Pancreas (tissue), 10 donors: ENCODE measurements around the gene PIGS. TPM values are rescaled to one million over a fixed set of nuclear protein-coding genes. Genes with fewer than 3 reads are reported as not detected.

Experiments
- ATAC-seq, 4 donors: fragments of 200-7000 bp; cut with Tn5 transposase; one replicate each; pipeline versions ENCODE4 v1.8.0 to v1.9.1; 2020; ENCODE audit warnings: mild to moderate bottlenecking in 4 of 4, moderate library complexity in 4 of 4
- DNase-seq, 6 donors: peaks; one replicate each; pipeline ENCODE4 v3.0.0-alpha.2; 2020
- FAIRE-seq: peaks from 2 replicates; lab custom pipeline; 2012; peaks lifted over from hg19 to GRCh38; lab: Jason Lieb, UNC
- H3K27ac ChIP-seq, 4 donors: fragments of 200-600 bp; sonication (generic); 1 replicate in 3 of 4; 2 replicates in 1 of 4; pipeline versions ENCODE4 v1.5.0 to v1.8.0; 2020
- H3K27me3 ChIP-seq, 4 donors: fragments of 200-600 bp; one replicate each; pipeline ENCODE4 v1.8.0; 2021
- H3K36me3 ChIP-seq, 3 donors: fragments of 200-600 bp; sonication (generic) in 1 of 3; one replicate each; pipeline versions ENCODE4 v1.5.0 to v1.8.0; 2020 to 2021
- H3K4me1 ChIP-seq, 3 donors: fragments of 200-600 bp; one replicate each; pipeline ENCODE4 v1.8.0; 2021
- H3K4me3 ChIP-seq, 4 donors: fragments of 200-600 bp; sonication (generic) in 2 of 4; one replicate each; pipeline versions ENCODE4 v1.5.0 to v1.8.0; 2020 to 2021
- H3K9me3 ChIP-seq, 4 donors: fragments of 200-600 bp; one replicate each; pipeline ENCODE4 v1.8.0; 2021
- CTCF ChIP-seq, 4 donors: fragments of 200-600 bp; sonication (generic) in 3 of 4; IDR thresholded peaks; one replicate each; pipeline versions ENCODE4 v1.5.0 to v1.8.0; 2021; ENCODE audit warnings: antibody characterized with exemption in 4 of 4
- WGBS, 2 donors: extraction: QIAGEN DNeasy Blood & Tissue Kit; methylation state at CpG; one replicate each; pipeline ENCODE4 v1.1.7; 2013; 5-methylcytosine and 5-hydroxymethylcytosine counted together
- intact Hi-C, 3 donors: fragments of 100-400 bp; cut with DNase I; formaldehyde crosslinking; loops; one replicate each; pipeline versions ENCODE4 v1.11.1 to v1.14.2; 2022
- polyA plus RNA-seq, 2 donors: library from polyadenylated mRNA; stranded (reverse); fragments of 200-250 nt; gene quantifications; one replicate each; pipeline ENCODE4 v1.2.3, GENCODE V29; 2013
- total RNA-seq, 6 donors: library from RNA; stranded (reverse); fragmentation: NEBNext Ultra II Directional in 4 of 6; extraction: Animal tissue kit (Norgen Biotek cat#: 25700) in 4 of 6; gene quantifications; one replicate each; pipeline versions ENCODE4 v1.2.1 to v1.2.4, GENCODE V29; 2021 to 2023
- donor health status: healthy with polysubstance abuse.
- donor health status: DM: no; HTN: no; CAD: no; lungs with moderate emphysema.
- donor health status: DM: no; HTN: no; CAD: no.
- donor health status: control.
- donor health status: control.
- donor health status: Bipolar disorder and iron deficiency.
- donor health status: DM: yes; HTN: yes; CAD: no.
- donor health status: DM: no; HTN: no; CAD: no.
- donor health status: DM: no; HTN: no; CAD: no.
- donor health status: DM: yes; HTN: yes; CAD: no.

The PIGS gene
- total and polyA plus RNA-seq, 8 donors: 9.2 to 26.5 (median 15.9) TPM

- no peak overlapping the region for H3K4me3 ChIP-seq
- intact Hi-C loops: no loop called here
- H3K36me3 ChIP-seq: no peaks in the 10 kb centered on the region
- TF ChIP-seq CTCF (IDR thresholded peaks at IDR 0.05): no peak
- no peaks in the 10 kb centered on the region for H3K9me3 ChIP-seq
- no peaks in the 10 kb centered on the region for H3K27me3 ChIP-seq
- FAIRE-seq (no peak), DNase-seq (peak in 1 of 6 donors; percentile 21), ATAC-seq (no peak)
- no peak overlapping the region for H3K27ac ChIP-seq
- WGBS, 2 donors: 83 to 92% methylated on average over 3 of the region's 3 CpGs
- peaks cover 0 to 19% (median 2%) of the 10 kb centered on the region in 3 donors for H3K4me1 ChIP-seq
Observed at GRCh38 chr17:28529013-28529400, 42.3 kb downstream of the PIGS start.

- ATAC-seq: no peak
- H3K27me3 ChIP-seq: no peaks in the 10 kb centered on the region
- no peak for FAIRE-seq
- H3K4me1 ChIP-seq: peaks cover 0 to 19% (median 2%) of the 10 kb centered on the region in 3 donors
- 76 to 88% methylated on average over 9 of the region's 9 CpGs for WGBS, 2 donors
- no peaks in the 10 kb centered on the region for H3K9me3 ChIP-seq
- DNase-seq: peak in 1 of 6 donors; percentile 23
- H3K36me3 ChIP-seq: no peaks in the 10 kb centered on the region
- intact Hi-C loops: no loop called here
- H3K4me3 ChIP-seq: no peak overlapping the region
- no peak for TF ChIP-seq CTCF (IDR thresholded peaks at IDR 0.05)
- H3K27ac ChIP-seq: no peak overlapping the region
Observed at GRCh38 chr17:28528327-28529012, 42.9 kb downstream of the PIGS start.

- Histone ChIP-seq H3K4me3 (no peak overlapping the region), H3K27me3 (no peaks in the 10 kb centered on the region), H3K4me1 (peaks cover 0 to 19% (median 2%) of the 10 kb centered on the region in 3 donors), H3K9me3 (no peaks in the 10 kb centered on the region), H3K27ac (no peak overlapping the region), H3K36me3 (no peaks in the 10 kb centered on the region)
- no peak for TF ChIP-seq CTCF (IDR thresholded peaks at IDR 0.05)
- WGBS, 2 donors: 24 to 30% methylated on average over 2 of the region's 2 CpGs
- FAIRE-seq (no peak), ATAC-seq (peak; percentile 62 to 79 (median 71)), DNase-seq (peak; percentile 23 to 72 (median 56))
- intact Hi-C loops: no loop called here
Observed at GRCh38 chr17:28527859-28528258, 43.5 kb downstream of the PIGS start.

- no peaks in the 10 kb centered on the region for H3K27me3 ChIP-seq
- DNase-seq (no peak), ATAC-seq (no peak), FAIRE-seq (no peak)
- H3K4me1 ChIP-seq: peaks cover 0 to 19% (median 2%) of the 10 kb centered on the region in 3 donors
- intact Hi-C loops: no loop called here
- no peaks in the 10 kb centered on the region for H3K36me3 ChIP-seq
- TF ChIP-seq CTCF (IDR thresholded peaks at IDR 0.05): no peak
- H3K27ac ChIP-seq: no peak overlapping the region
- H3K9me3 ChIP-seq: no peaks in the 10 kb centered on the region
- H3K4me3 ChIP-seq: no peak overlapping the region
- WGBS, 2 donors: 88 to 91% methylated on average over 2 of the region's 2 CpGs
Observed at GRCh38 chr17:28527181-28527681, 44.1 kb downstream of the PIGS start.

GRCh38 chr17:28526381-28526780, 44.9 kb downstream of the PIGS start:
- no peaks in the 10 kb centered on the region for H3K36me3 ChIP-seq
- no peak for TF ChIP-seq CTCF (IDR thresholded peaks at IDR 0.05)
- H3K4me3 ChIP-seq: no peak overlapping the region
- no peaks in the 10 kb centered on the region for H3K9me3 ChIP-seq
- 63 to 66% methylated on average over 8 of the region's 8 CpGs for WGBS, 2 donors
- H3K27ac ChIP-seq: no peak overlapping the region
- intact Hi-C loops: no loop called here
- DNase-seq (peak in 1 of 6 donors; percentile 28), FAIRE-seq (no peak), ATAC-seq (peak in 1 of 4 donors; percentile 28)
- H3K27me3 ChIP-seq: no peaks in the 10 kb centered on the region
- H3K4me1 ChIP-seq: peaks cover 0 to 19% (median 2%) of the 10 kb centered on the region in 3 donors
